NCI-H774 (cell line): ENCODE measurements around the gene ADSS2.
"Not testable (repeated sequence)": the region's sequence is repeated elsewhere in the genome, so short reads cannot be mapped to it uniquely, and the experiment has no call there.

Source experiments
- DNase-seq: peaks from one replicate; lab custom pipeline; 2025; lab: John Stamatoyannopoulos, UW

ADSS2 gene

GRCh38 chr1:244365262-244365661, 86.4 kb downstream of the ADSS2 start:
- DNase-seq: not testable (repeated sequence)

DNA sequence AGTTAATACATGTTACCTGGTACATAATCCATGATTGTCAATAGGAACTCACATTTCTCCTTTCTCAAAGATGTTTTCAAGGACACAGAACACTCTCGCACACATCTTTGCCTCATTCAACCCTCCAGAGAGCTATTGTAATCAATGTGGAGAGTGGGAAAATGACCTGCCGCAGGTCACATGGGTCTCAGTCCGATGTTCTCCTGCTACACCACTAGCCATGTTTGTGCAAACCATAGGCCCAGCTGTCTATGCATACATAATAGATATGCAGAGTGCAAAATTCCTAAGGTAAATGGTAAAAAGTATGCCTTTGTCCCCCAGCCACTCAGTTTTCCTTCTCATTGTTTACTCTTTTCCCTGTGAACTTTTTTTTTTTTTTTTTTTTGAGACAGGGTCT, 89.2 kb downstream of the ADSS2 start:
- DNase-seq: no peak

DNA sequence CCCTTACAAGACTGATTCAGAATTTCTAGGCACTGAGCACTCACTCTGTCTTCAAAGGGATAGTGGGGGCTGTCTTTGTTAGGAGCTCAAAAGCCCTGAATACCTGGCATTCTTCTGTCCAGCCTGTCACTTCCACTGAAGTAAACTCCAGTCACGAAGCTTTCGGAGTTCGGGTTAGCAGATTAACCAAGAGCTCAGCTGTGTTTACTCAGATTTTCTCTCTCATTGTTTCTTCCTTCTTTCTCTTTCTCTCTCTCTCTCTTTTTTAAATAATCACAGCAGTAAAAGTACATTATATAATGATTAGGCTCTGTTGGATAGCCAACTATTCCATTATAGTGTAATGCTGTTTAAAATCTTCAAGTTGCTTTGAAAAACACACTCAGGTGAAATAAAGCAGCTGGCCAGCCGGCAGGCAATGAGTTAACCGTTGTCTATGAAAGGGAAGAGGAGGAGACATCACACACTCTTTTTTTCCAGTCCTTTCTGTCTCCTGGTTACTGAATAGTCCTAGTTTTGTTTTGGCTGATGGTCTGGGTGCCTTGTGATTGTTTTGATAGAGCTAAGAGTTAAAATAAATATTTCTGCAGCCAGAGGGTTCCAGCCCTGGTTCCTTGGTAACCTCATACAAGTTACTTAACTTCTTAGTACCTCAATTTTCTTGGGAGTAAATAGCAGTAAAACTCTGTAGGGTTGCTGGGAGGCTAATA, 89.8 kb downstream of the ADSS2 start:
- no peak for DNase-seq
